ENCODE data around the gene NADK2.

DNA sequence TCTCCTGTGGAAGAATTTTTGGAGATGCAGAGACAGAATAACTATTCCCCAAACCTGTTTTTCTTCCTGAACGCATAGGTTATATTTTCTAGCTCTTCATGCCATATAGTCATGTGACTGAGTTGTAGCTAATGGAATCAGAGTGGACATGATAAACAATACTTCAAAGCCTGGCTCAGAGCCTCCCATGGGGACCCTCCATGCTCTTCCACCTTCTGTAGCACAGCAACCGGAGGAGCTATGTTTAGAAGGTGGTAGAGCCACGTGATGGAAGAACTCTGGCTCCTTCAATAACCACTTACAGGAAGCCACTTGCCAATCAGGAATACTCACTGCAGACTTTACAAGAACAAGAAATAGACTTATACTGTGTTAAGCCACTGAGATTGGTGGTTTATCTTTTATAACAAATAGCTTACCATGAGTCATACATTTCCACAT is 39.2 kb downstream of the NADK2 start:
- TF ChIP-seq, protein P1, sequence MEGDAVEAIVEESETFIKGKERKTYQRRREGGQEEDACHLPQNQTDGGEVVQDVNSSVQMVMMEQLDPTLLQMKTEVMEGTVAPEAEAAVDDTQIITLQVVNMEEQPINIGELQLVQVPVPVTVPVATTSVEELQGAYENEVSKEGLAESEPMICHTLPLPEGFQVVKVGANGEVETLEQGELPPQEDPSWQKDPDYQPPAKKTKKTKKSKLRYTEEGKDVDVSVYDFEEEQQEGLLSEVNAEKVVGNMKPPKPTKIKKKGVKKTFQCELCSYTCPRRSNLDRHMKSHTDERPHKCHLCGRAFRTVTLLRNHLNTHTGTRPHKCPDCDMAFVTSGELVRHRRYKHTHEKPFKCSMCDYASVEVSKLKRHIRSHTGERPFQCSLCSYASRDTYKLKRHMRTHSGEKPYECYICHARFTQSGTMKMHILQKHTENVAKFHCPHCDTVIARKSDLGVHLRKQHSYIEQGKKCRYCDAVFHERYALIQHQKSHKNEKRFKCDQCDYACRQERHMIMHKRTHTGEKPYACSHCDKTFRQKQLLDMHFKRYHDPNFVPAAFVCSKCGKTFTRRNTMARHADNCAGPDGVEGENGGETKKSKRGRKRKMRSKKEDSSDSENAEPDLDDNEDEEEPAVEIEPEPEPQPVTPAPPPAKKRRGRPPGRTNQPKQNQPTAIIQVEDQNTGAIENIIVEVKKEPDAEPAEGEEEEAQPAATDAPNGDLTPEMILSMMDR (IDR thresholded peaks at IDR 0.05), result no peak
- TF ChIP-seq ELF1 (IDR thresholded peaks at IDR 0.05), result no peak
- TF ChIP-seq, protein P2, sequence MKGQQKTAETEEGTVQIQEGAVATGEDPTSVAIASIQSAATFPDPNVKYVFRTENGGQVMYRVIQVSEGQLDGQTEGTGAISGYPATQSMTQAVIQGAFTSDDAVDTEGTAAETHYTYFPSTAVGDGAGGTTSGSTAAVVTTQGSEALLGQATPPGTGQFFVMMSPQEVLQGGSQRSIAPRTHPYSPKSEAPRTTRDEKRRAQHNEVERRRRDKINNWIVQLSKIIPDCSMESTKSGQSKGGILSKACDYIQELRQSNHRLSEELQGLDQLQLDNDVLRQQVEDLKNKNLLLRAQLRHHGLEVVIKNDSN (IDR thresholded peaks at IDR 0.05; ENCODE audit: borderline replicate concordance, low read depth), result no peak
- no peak for TF ChIP-seq EP300 (IDR thresholded peaks at IDR 0.05; ENCODE audit: borderline replicate concordance in 1 of 2, low read depth in 1 of 2, low read length in 1 of 2)
- TF ChIP-seq SMC3 (IDR thresholded peaks at IDR 0.05; ENCODE audit: low read depth, low read length), result no peak
- TF ChIP-seq YY1 (IDR thresholded peaks at IDR 0.05; ENCODE audit: low read depth), result no peak
- TF ChIP-seq MXI1 (IDR thresholded peaks at IDR 0.05; ENCODE audit: low read depth, low read length), result no peak
- TF ChIP-seq EZH2phosphoT487 (IDR thresholded peaks at IDR 0.05; ENCODE audit: borderline replicate concordance, low read depth), result no peak
- TF ChIP-seq, protein P3, sequence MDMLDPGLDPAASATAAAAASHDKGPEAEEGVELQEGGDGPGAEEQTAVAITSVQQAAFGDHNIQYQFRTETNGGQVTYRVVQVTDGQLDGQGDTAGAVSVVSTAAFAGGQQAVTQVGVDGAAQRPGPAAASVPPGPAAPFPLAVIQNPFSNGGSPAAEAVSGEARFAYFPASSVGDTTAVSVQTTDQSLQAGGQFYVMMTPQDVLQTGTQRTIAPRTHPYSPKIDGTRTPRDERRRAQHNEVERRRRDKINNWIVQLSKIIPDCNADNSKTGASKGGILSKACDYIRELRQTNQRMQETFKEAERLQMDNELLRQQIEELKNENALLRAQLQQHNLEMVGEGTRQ (IDR thresholded peaks at IDR 0.05; ENCODE audit: borderline replicate concordance, low read depth, low read length), result no peak
- TF ChIP-seq TEAD4 (IDR thresholded peaks at IDR 0.05; ENCODE audit: borderline replicate concordance, insufficient read depth), result no peak
